GM19025 (cell line): ENCODE results near the gene TRNP1.
"Not testable (repeated sequence)": the region's sequence is repeated elsewhere in the genome, so short reads cannot be mapped to it uniquely, and the experiment has no call there.

Experiments used
- ATAC-seq: cut with Tn5 transposase; IDR thresholded peaks from one replicate; pipeline ENCODE4 v1.9.1; 2021; ENCODE audit warnings: mild to moderate bottlenecking, low read depth, moderate library complexity; ENCODE audit not compliant: unreplicated experiment

Gene TRNP1, protein sequence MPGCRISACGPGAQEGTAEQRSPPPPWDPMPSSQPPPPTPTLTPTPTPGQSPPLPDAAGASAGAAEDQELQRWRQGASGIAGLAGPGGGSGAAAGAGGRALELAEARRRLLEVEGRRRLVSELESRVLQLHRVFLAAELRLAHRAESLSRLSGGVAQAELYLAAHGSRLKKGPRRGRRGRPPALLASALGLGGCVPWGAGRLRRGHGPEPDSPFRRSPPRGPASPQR

DNA sequence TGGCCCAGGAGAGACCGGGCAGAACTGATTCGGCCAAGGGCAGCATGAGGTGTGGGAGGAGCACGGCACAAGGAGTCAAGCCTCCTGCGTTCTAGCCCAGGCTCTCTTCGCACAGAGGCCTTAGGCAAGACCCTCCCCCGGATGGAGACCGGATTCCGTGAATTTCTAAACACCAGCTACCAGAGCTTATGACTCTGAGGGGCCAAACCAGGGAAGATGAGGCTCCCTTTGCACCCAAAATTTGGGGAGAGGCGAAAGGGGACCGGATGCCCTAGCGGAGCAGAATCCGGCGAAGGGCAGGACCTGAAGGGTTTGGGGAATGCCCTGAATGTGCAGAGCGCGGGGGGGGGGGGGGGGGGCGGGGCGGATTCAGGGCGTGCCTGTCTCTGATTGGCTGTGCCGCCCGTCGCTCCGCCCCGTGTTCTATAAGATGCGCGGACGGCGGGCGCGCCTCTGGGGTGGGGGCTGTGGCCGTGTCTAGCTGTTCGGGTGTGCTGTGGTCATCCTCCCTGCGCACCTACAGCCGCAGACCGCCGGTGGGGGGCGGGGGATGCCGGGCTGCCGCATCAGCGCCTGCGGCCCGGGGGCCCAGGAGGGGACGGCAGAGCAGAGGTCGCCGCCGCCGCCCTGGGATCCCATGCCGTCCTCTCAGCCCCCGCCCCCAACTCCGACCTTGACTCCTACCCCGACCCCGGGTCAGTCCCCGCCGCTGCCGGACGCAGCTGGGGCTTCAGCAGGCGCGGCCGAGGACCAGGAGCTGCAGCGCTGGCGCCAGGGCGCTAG lies at the start of gene TRNP1:
Gene TRNP1 (plus strand): TSS at position 456 of the 783 bp plus-strand sequence. CDS start 95 bp downstream, at position 551.
- ATAC-seq, result no peak

DNA sequence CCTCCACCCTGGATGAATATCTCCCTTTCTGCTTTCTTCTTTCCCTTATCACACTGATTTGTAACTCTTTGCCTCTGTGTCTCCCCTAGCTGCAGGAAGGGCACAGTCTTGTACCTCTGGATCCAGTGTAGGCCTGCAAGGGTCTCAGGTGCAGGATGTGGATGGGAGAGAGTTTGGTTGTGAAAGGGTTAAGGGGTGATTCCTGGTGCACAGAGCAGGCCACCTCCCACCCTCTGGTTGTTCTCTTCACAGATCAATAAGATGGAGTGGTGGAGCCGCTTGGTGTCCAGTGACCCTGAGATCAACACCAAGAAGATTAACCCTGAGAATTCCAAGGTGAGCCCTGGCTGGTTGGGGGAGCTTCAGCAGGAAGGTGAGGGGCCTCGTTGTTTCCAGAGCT lies 48.4 kb upstream of the TRNP1 start:
- no peak for ATAC-seq

DNA sequence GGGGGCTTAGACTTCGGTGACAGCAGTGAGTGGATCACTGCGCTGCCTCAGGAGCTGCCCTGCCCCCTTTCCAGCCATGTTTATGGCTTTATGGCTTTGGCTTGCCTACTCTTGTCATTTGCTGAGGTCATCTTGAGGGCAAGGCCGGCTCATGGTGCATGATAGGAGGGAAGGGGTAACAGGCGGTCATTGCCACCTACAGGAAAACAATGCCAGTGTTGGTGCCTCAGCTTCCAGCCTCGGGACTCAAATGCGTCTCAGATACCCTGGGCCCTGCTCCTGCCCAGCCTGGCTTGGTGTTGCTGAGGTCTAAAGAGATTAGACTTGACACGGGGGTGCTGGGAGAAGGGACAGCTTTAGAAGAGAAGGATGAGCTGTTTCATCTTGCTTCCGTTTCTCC lies 47.8 kb upstream of the TRNP1 start:
- no peak for ATAC-seq

DNA sequence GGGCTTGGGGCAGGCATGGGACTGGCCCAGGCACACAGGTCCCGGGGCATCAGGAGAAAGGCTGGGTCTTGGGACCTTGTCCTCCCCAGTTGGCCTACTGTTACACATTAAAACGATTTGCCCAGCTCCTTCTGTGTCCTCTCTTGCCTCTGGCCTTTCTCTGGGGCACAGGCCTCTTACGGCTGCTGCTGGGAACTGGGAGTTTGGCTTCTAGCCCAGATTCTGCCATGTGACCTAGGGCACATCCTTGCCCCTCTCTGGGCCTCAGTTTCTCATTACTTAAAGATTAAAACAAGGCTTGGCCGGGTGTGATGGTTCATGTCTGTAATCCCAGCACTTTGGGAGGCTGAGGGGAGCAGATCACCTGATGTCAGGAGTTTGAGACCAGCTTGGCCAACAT lies 47.2 kb upstream of the TRNP1 start:
- no peak for ATAC-seq

DNA sequence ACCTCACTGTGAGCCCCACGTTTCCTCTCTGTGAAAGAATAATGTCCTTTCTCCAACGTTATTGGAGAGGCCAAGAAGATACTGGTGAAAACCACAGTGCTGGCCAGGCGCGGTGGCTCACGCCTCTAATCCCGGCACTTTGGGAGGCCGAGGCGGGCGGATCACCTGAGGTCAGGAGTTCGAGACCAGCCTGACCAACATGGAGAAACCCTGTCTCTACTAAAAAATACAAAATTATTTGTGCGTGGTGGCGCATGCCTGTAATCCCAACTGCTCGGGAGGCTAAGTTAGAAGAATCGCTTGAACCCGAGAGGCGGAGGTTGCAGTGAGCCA lies 44.8 kb upstream of the TRNP1 start:
- ATAC-seq, result not testable (repeated sequence)

DNA sequence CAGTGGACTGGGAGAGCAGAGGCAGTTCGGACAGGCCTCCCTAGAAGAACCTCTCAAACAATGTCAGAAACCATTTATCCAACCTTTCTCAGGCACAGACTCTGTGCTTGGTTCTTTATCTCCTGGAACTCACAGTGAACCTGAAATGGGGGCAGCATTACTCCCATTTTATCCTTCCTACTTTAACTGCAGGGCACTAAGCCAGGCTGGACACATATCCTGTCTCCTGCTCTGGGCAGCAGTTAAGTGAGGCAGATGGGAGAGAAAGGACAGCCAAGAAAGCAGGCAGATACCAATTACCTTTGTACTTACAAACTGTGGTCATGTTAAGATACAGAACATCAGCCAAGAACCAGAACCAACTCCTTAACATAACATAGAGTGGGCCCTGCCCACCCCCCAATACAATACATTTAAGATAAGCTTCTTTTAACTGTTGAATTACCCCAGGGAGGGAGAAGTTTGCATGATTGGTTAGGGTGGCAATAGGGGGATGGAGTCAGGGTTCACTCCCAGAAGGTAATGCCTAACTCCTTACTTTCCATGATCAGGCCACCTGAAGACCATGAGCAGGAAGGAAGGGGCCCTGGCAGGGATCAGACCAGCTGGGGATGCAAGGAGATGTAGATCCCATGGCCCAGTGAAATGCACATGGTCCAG lies 44.1 kb upstream of the TRNP1 start:
- no peak for ATAC-seq

DNA sequence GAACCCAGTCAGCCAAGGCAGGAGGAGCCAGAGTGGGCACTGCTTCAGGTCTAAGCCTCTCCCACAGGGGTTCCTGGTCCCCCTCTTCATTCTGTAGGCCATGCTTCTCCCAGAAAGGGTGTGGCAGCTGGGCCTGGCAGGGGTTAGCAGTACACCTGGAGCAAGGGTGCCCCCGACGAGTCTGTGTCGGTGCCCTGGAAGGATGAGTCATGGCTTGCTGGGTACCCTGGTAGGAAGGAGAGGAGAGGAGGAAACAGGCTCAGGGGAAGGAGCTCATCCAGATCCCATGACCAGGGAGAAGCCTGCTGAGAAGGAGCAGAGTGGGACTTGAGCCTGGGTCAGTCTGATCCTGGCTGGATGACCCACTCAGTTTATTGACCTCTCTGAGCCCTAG lies 43.6 kb upstream of the TRNP1 start:
- no peak for ATAC-seq

DNA sequence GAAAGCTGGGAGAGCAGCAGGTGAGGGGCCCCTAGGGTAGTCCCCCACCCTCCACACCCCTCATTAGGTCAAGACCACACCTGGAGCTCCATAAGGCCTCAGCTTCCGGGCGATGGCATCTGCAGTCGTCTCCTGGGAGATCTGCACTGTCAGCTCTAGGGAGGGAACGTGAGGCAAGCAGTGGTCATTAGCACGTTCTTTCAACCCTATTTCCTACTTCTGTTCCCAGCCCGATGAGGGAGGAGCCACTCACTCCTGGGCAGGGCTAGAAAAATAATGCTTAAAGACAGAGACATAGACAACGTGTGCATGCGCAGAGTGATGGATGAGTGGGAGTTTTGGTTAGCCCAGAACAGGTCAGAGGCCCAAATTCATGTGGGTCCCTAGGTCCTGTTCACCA lies 42.9 kb upstream of the TRNP1 start:
- ATAC-seq, result no peak

DNA sequence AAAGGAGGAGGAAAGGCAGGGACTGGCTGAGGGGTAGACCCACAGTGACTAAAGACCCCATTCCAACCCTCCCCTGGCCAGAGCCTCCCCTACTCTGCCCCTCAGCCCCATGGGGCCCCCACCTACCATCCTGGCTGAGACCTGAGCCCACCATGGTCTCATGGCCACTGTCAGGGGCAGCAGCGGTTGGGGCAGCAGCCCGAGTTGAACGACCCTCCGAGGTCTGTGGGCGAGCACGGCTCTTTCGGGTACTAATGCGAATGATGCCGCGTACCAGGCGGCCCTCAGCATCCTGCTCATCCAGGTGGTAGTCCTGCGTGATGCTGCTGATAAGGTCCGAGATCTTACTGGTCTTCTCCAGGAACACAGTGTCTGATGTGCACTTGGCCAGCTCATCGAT lies 42.3 kb upstream of the TRNP1 start:
- ATAC-seq, result no peak

DNA sequence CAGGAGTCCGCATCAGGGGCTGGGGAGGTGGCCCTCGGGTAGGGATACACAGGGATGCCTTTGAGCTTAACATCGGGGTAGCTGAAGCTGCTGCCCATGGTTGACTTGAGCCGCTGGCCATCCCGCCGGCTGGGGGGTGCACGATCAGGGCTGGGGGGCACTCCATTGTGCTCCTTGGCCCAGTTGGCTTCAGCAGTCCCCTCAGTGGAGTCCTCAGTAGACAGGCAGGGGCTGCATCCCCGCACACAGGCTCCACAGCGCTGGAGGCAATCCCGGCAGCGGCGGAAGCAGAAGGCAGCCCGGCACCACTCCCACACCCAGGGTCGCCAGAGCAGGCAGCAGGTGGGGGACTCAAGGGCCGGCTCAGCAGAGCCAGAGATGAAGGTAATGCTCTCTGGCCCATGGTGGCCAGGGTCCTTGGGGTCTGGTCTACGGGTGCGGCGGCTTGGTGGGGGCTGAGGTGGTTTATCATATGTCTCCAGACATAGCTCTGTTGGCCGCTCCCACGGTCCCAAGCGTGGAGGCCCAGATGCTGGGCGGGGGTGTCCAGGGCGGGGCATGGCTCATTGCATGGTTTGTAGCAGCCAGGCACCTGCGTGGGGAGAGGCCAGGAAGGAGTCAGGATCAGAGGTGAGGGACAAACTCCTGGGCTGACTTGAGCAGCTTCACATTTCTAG lies 41.5 kb upstream of the TRNP1 start:
- no peak for ATAC-seq

DNA sequence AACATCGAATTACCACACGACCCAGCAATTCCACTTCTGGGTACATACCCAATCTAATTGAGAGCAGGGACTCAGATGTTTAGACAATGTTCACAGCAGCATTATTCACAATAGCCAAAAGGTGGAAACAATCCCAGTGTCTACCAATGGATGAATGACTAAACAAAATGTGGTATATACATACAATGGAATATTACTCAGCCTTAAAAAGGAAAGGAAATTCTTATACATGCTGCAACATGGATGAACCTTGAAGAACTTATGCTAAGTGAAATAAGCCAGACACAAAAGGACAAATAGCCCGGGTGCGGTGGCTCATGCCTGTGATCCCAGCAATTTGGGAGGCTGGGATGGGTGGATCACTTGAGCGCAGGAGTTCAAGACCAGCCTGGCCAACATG lies 40.1 kb upstream of the TRNP1 start:
- ATAC-seq, result no peak

DNA sequence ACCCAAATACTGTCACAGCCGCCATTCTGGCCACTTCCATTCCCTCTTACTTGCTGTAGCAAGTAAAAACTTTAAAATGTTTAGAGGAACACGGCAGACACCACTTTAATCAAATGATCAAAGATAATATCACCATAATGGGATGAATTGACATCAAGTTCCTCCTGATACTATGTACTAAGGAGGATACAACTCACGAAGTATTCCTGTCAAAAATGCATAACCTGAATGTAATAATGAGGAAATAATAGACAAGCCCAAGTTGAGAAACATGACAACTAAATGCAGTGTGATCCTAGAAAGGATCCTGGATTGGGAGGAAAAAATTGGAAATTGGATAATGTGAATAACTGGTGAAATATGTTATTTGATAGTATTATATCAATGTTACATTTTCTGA lies 37.2 kb upstream of the TRNP1 start:
- no peak for ATAC-seq

DNA sequence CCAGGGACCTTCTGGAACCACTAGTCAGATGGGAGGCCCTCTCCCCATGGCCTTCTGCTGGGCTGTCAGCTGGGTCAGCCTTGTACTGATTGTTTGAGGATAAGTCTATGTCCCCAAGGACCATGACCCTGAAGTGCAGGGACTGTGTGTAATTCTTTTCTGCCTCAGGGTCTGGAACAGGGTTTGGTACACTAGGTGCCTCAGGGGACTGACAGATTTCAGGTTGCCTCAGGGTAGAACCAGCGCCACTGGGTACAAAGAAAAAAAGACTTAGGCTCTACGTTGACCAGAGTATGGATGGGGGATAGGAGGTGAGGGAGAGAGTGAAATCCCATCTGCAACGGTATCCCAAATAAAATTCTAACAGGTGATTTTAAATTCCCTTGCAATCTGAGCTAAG lies 36.2 kb upstream of the TRNP1 start:
- ATAC-seq, result no peak

DNA sequence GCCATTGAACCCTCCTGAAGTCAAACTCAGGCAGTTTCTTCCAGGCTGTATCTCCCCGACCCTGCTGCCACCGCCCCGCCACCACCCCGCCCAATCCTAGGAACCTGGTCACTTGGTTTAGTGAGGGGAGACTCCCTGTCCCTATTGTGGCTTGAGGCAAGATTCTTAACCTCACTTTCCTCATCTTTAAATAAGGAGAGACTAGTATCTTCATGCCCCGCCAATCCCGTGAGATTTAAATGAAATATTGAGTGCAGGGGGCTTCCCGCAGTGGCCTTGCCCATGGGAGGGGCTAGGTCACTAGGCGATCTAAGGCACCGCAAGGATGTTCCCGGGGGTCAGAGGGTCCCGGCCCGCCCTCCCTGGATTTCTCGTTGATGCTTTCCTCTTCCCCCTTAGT lies 34.2 kb upstream of the TRNP1 start:
- ATAC-seq, result no peak

DNA sequence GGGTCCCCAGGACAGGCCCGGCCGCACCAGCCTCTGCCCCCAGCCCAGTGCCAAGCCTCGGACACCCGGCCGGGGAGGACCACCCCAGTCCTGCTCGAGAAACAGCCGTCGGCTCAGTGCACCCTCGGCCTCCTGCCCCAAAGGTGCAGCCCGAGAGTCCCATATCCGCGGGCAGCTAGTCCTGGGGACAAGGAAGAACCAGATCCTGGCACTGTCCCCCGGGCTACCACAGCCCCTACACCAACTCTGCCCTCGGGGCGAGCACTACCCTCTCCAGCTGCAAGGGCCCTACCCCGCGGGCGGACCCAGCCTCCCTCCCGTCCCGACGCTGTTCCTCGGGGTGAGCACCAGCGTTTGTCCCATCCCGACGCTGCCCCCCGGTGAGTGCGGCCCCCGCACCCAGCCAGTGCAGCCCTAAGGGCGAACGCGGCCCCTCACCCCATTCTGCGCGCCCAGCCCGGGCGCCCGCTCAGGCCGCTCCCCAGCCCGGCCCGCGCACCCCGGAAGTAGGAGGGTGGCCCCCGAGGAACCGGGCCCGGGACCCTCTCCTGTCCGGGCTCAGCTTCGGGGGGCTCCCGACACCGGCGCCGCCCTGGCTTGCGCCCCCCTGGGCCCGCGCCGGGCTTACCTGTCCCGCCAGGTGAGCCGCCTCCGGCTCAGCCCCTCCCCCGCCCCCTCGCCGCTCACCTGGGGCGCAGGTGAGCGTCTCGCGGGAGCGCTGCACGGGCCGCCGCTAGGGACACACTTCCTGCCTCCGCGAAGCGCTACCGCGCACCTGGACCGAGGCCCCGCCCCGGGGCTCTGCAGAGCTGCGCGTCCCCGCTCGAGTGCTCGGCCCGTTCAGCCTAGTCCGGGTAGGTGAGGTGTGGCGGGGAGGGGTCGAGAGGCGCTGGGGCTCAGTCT lies 33.5 kb upstream of the TRNP1 start, which contains the start of gene KDF1:
Gene KDF1 (minus strand): TSS at position 747 of the 903 bp plus-strand sequence. CDS start 8,088 bp downstream, outside the sequence.
- no peak for ATAC-seq

DNA sequence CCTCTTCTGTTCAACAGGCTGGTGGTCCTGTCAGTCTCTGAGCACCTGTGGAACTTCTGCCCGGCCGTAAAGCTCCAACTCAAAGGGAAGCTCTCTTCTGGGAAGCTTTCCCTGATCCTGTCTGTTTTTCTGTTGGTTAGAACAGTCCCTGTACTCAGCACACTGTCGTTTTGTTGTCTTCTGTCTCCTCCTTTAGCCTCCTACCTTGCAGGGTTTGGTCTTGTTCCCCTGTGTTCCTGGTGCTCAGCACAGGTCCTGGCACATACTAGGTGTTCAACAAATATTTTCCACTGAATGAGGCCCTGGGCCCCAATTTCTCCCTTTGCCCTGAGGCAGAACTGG lies 32.9 kb upstream of the TRNP1 start:
- ATAC-seq, result no peak

DNA sequence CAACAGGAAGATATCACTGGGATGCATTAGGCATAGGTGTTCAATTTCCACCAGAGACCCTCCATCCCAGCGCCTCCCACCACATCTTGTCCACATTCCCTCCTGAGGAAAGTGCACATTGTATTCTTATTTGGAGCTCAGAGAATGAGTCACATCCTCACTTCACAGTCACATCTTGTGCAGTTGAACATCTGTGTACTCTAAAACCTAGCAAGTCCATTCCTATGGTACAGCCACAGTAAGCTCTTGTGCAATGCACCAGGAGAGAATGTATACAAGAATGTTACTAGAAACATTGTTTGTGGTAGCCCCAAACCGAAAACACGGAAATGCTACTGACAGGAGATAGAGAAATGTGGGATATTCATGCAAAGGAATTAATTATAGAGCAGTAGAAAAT lies 31.7 kb upstream of the TRNP1 start:
- ATAC-seq, result no peak

DNA sequence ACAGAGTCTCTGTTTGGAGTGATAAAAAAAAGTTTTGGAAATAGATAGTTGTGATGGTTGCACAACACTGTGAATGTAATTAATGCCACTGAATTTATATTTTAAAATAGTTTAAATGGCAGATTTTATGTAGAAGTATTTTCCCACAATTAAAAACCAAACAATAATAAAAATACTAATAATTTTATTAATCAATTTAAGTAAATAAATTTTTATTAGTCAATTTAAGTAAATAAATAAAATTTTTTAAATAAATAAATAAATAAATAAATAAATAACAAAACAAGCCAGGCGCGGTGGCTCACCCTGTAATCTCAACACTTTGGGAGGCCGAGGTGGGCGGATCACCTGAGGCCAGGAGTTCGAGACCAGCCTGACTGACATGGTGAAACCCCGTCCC lies 28.3 kb upstream of the TRNP1 start:
- ATAC-seq, result no peak

DNA sequence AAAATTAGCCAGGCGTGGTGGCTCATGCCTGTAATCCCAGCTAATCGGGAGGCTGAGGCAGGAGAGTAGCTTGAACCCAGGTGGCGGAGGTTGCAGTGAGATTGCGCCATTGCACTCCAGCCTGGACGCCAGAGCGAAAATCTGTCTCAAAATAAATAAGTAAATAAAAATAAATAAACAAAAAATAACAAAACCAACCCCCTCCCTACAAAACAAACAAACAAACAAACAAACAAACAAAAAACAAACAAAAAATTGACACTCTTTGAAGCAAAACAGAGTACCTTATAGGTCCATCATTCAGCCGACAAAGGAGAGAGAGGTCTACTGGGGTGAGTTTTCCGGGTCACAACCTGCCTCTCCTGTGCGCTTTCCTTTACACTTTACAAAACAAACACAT lies 27.9 kb upstream of the TRNP1 start:
- ATAC-seq, result no peak

DNA sequence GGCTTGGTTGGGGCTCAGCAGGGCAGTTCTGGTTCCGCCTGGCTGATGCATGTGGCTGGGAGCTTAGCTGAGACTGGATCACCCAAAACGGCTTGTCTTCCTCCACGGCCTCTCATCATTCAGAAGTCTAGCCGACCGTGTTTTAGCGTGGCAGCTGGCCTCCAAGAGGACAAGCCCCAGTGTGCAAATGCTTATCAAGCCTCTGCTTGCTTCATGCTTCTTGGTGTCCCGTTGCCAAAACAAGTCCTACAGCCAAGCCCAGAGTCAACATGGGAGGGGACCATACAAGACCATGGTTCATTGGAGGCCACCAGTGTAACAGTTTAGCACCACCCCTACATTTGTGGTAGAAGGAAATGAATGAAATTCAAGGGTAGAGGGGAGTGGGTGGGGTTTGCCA lies 22.7 kb upstream of the TRNP1 start:
- ATAC-seq, result no peak
